PFSK-1 (cell line): Measurements from ENCODE around the gene AFDN.

ENCODE experiments used
- FOXP2 ChIP-seq: optimal IDR thresholded peaks from 2 replicates; pipeline ENCODE3; 2011; ENCODE audit warnings: borderline replicate concordance, control low read depth, inconsistent platforms; ENCODE audit not compliant: insufficient read depth; ENCODE audit errors: extremely low read length, extremely low read depth
- POLR2AphosphoS5 ChIP-seq: IDR thresholded peaks from 2 replicates; pipeline ENCODE4 v1.6.1; 2012; ENCODE audit warnings: low read depth, mild to moderate bottlenecking, control low read depth, low read length, moderate library complexity
- REST ChIP-seq, 2 experiments: IDR thresholded peaks; 2 replicates each; pipeline versions ENCODE4 v1.6.1 to v1.8.0; 2011 to 2012; ENCODE audit warnings: low read depth in 2 of 2, low read length in 2 of 2, control low read depth in 1 of 2, inconsistent platforms in 1 of 2, mild to moderate bottlenecking in 1 of 2, moderate library complexity in 1 of 2; ENCODE audit not compliant: insufficient read depth in 1 of 2
- SIN3A ChIP-seq: IDR thresholded peaks from 2 replicates; pipeline ENCODE4 v1.6.1; 2012; ENCODE audit warnings: mild to moderate bottlenecking, low read length, moderate library complexity, borderline replicate concordance; ENCODE audit not compliant: insufficient read depth
- TAF1 ChIP-seq: IDR thresholded peaks from 2 replicates; pipeline ENCODE4 v1.6.1; 2012; ENCODE audit warnings: low read length, control low read depth, borderline replicate concordance; ENCODE audit not compliant: insufficient read depth

AFDN gene

GRCh38 chr6:167851370-167851952, 24.8 kb downstream of the AFDN start:
- TF ChIP-seq POLR2AphosphoS5 (no peak), SIN3A (no peak), REST (IDR thresholded peaks at IDR 0.05; ENCODE audit: insufficient read depth in 1 of 2, low read depth in 2 of 2, low read length in 2 of 2) (no peak), FOXP2 (no peak), TAF1 (no peak)

- TF ChIP-seq FOXP2 (no peak), TAF1 (no peak), POLR2AphosphoS5 (no peak), SIN3A (no peak), REST (IDR thresholded peaks at IDR 0.05; ENCODE audit: insufficient read depth in 1 of 2, low read depth in 2 of 2, low read length in 2 of 2) (no peak)
Observed at GRCh38 chr6:167855825-167856425, 29.2 kb downstream of the AFDN start.

GRCh38 chr6:167856474-167856873, 29.8 kb downstream of the AFDN start:
- no peak for TF ChIP-seq POLR2AphosphoS5
- no peak for TF ChIP-seq TAF1
- TF ChIP-seq SIN3A, result no peak
- TF ChIP-seq REST (IDR thresholded peaks at IDR 0.05; ENCODE audit: insufficient read depth in 1 of 2, low read depth in 2 of 2, low read length in 2 of 2), result no peak
- no peak for TF ChIP-seq FOXP2

GRCh38 chr6:167856999-167857660, 30.4 kb downstream of the AFDN start:
- TF ChIP-seq FOXP2 (no peak), SIN3A (no peak), REST (IDR thresholded peaks at IDR 0.05; ENCODE audit: insufficient read depth in 1 of 2, low read depth in 2 of 2, low read length in 2 of 2) (no peak), POLR2AphosphoS5 (no peak), TAF1 (no peak)
